HepG2 (cell line): ENCODE results near the gene IRF6. TPM values are rescaled to one million over a fixed set of nuclear protein-coding genes. Genes with fewer than 3 reads are reported as not detected.

Experiments
- DNMT1 ChIP-seq: sonication (generic); formaldehyde crosslinking; IDR thresholded peaks from 2 replicates; pipeline ENCODE4 v1.5.1; 2020; ENCODE audit warnings: mild to moderate bottlenecking, missing genetic modification reagents
- HMG20B ChIP-seq: conservative IDR thresholded peaks from 2 replicates; pipeline ENCODE4 v1.6.1; 2016; ENCODE audit warnings: missing genetic modification reagents, missing compliant biosample characterization
- JUNB ChIP-seq: sonication (generic); formaldehyde crosslinking; IDR thresholded peaks from 2 replicates; pipeline ENCODE4 v1.8.0; 2022; ENCODE audit warnings: missing genetic modification reagents, mild to moderate bottlenecking, borderline replicate concordance
- MED1 ChIP-seq: sonication (generic); formaldehyde crosslinking; IDR thresholded peaks from 2 replicates; pipeline ENCODE4 v1.4.0; 2020; ENCODE audit warnings: missing genetic modification reagents
- NR1H2 ChIP-seq: sonication (generic); formaldehyde crosslinking; IDR thresholded peaks from 2 replicates; pipeline ENCODE4 v1.8.1; 2022; ENCODE audit warnings: low read depth, missing genetic modification reagents, borderline replicate concordance
- RERE ChIP-seq: IDR thresholded peaks from 2 replicates; pipeline ENCODE4 v1.6.1; 2016; ENCODE audit warnings: low read depth, missing genetic modification reagents, missing compliant biosample characterization
- STAT6 ChIP-seq: sonication (generic); formaldehyde crosslinking; IDR thresholded peaks from 2 replicates; pipeline ENCODE4 v1.4.0; 2020; ENCODE audit warnings: missing genetic modification reagents, mild to moderate bottlenecking, borderline replicate concordance
- ZBTB43 ChIP-seq: sonication (generic); formaldehyde crosslinking; conservative IDR thresholded peaks from 2 replicates; pipeline ENCODE4 v1.4.0; 2020; ENCODE audit warnings: missing genetic modification reagents
- ZFP90 ChIP-seq: sonication (generic); formaldehyde crosslinking; IDR thresholded peaks from 2 replicates; pipeline ENCODE4 v1.8.0; 2022; ENCODE audit warnings: missing genetic modification reagents, mild to moderate bottlenecking, inconsistent platforms, borderline replicate concordance
- ZKSCAN8 ChIP-seq: IDR thresholded peaks from 2 replicates; pipeline ENCODE4 v1.6.1; 2016; ENCODE audit warnings: borderline replicate concordance, missing genetic modification reagents, missing compliant biosample characterization
- ZNF205 ChIP-seq: IDR thresholded peaks from 2 replicates; pipeline ENCODE4 v1.6.1; 2018; ENCODE audit warnings: missing biosample characterization, missing genetic modification reagents
- ZNF326 ChIP-seq: sonication (generic); formaldehyde crosslinking; IDR thresholded peaks from 2 replicates; pipeline ENCODE4 v1.4.0; 2020; ENCODE audit warnings: missing genetic modification reagents, borderline replicate concordance
- ZNF546 ChIP-seq: sonication (generic); formaldehyde crosslinking; conservative IDR thresholded peaks from 2 replicates; pipeline ENCODE4 v1.8.1; 2023; ENCODE audit warnings: mild to moderate bottlenecking, missing genetic modification reagents
- ZNF574 ChIP-seq: sonication (generic); formaldehyde crosslinking; IDR thresholded peaks from 2 replicates; pipeline ENCODE4 v1.4.0; 2020; ENCODE audit warnings: missing genetic modification reagents
- ZNF720 ChIP-seq: sonication (generic); formaldehyde crosslinking; IDR thresholded peaks from 2 replicates; pipeline ENCODE4 v1.4.0; 2020; ENCODE audit warnings: missing genetic modification reagents
- ZNF724P ChIP-seq: sonication (generic); formaldehyde crosslinking; IDR thresholded peaks from 2 replicates; pipeline ENCODE4 v1.8.0; 2022; ENCODE audit warnings: missing genetic modification reagents, borderline replicate concordance
- ZNF775 ChIP-seq: sonication (generic); formaldehyde crosslinking; IDR thresholded peaks from 2 replicates; pipeline ENCODE4 v1.4.0; 2020; ENCODE audit warnings: missing genetic modification reagents, mild to moderate bottlenecking, moderate library complexity, borderline replicate concordance
- polyA plus RNA-seq, 8 experiments: library from polyadenylated mRNA; depleted of rRNA in 3 of 8; stranded (reverse) in 7 of 8; unstranded in 1 of 8; fragments of >200 nt; fragmentation: Illumina TruSeq in 4 of 8; extraction: Trizol in 4 of 8; gene quantifications; 2 replicates each; pipeline versions ENCODE4 v1.2.1 to v1.2.3, GENCODE V29; 2011 to 2016; ENCODE audit warnings: low read depth in 4 of 8, missing spikeins in 1 of 8, mixed read lengths in 1 of 8; ENCODE audit not compliant: insufficient read depth in 1 of 8
- total RNA-seq, 5 experiments: library from RNA; depleted of rRNA; stranded (reverse); fragments of >200 nt; fragmentation: Illumina TruSeq; extraction: Trizol; gene quantifications; 2 replicates each; pipeline ENCODE4 v1.2.3, GENCODE V29; 2016; ENCODE audit warnings: low read depth in 1 of 5

Gene IRF6
- total and polyA plus RNA-seq, 2 of the 13 experiments (the other 11 are each of a cell fraction or from before 2014, with no cell fraction given): 0.02 TPM; not detected in 1

GRCh38 chr1:209747580-209748262 lies 58.2 kb downstream of the IRF6 start (continued):
- no peak for TF ChIP-seq ZNF775 (CRISPR knock-in tag)
- TF ChIP-seq NR1H2 (CRISPR knock-in tag): no peak
- TF ChIP-seq ZBTB43: no peak
- TF ChIP-seq HMG20B (CRISPR knock-in tag): no peak
- TF ChIP-seq ZNF720 (CRISPR knock-in tag): no peak
- TF ChIP-seq ZNF724P (CRISPR knock-in tag): peak; percentile 78; the same call in 1 of the 2 replicates
- TF ChIP-seq ZFP90 (CRISPR knock-in tag): peak; percentile 44; the same call in 1 of the 2 replicates
- no peak for TF ChIP-seq DNMT1 (CRISPR knock-in tag)
- TF ChIP-seq MED1 (CRISPR knock-in tag): peak; percentile 75
- TF ChIP-seq ZKSCAN8 (CRISPR knock-in tag): no peak
- peak; percentile 68; the same call in 1 of the 2 replicates for TF ChIP-seq JUNB
- TF ChIP-seq ZNF326 (CRISPR knock-in tag): no peak
- TF ChIP-seq ZNF546 (CRISPR knock-in tag): no peak
- TF ChIP-seq ZNF205 (CRISPR knock-in tag): peak; percentile 39; the same call in 1 of the 2 replicates
- peak; percentile 59; the same call in 1 of the 2 replicates for TF ChIP-seq ZNF574 (CRISPR knock-in tag)
- no peak; the same call in 1 of the 2 replicates for TF ChIP-seq STAT6 (CRISPR knock-in tag)
- no peak for TF ChIP-seq RERE (CRISPR knock-in tag)
